HEK293T (cell line): ENCODE measurements around the gene FOXP2.
A peak's percentile ranks its signal among the peaks of the same experiment; 100 is the strongest.
"Not testable (repeated sequence)": the region's sequence is repeated elsewhere in the genome, so short reads cannot be mapped to it uniquely, and the experiment has no call there.

Source experiments
- CTCF ChIA-PET: fragments of 350-600 bp; formaldehyde crosslinking; extraction: SDS; loops from one replicate; lab custom pipeline; 2021; ENCODE audit warnings: antibody characterized with exemption, inconsistent platforms; lab: Yijun Ruan, JAX
- POLR2A ChIA-PET: fragments of 350-600 bp; formaldehyde crosslinking; extraction: SDS; loops from one replicate; lab custom pipeline; 2020; ENCODE audit warnings: antibody characterized with exemption, inconsistent platforms; lab: Yijun Ruan, JAX
- DNase-seq: peaks from one replicate; pipeline ENCODE4 v3.0.0; 2012; ENCODE audit warnings: mixed read lengths; ENCODE audit errors: extremely low spot score
- ARNT ChIP-seq: fragments of 450-650 bp; IDR thresholded peaks from 2 replicates; pipeline ENCODE4 v1.6.1; 2017; ENCODE audit warnings: mild to moderate bottlenecking
- BHLHE40 ChIP-seq: fragments of 450-650 bp; IDR thresholded peaks from 2 replicates; pipeline ENCODE4 v1.6.1; 2016; ENCODE audit warnings: mild to moderate bottlenecking, moderate library complexity, borderline replicate concordance
- CTBP1 ChIP-seq: fragments of 450-650 bp; IDR thresholded peaks from 2 replicates; pipeline ENCODE4 v1.6.1; 2016; ENCODE audit warnings: borderline replicate concordance
- ELF4 ChIP-seq: fragments of 450-650 bp; IDR thresholded peaks from 2 replicates; pipeline ENCODE4 v1.6.1; 2017; ENCODE audit warnings: antibody characterized with exemption
- FOXA1 ChIP-seq: fragments of 450-650 bp; IDR thresholded peaks from 2 replicates; pipeline ENCODE4 v1.6.1; 2016; ENCODE audit warnings: mild to moderate bottlenecking
- FOXK2 ChIP-seq: fragments of 450-650 bp; IDR thresholded peaks from 2 replicates; pipeline ENCODE4 v1.6.1; 2016; ENCODE audit warnings: mild to moderate bottlenecking
- FOXM1 ChIP-seq: fragments of 450-650 bp; IDR thresholded peaks from 2 replicates; pipeline ENCODE4 v1.6.1; 2017; ENCODE audit warnings: mild to moderate bottlenecking, borderline replicate concordance
- HDGF ChIP-seq: fragments of 450-650 bp; IDR thresholded peaks from 2 replicates; pipeline ENCODE4 v1.6.1; 2017; ENCODE audit warnings: antibody characterized with exemption, borderline replicate concordance
- L3MBTL2 ChIP-seq: fragments of 450-650 bp; conservative IDR thresholded peaks from 2 replicates; pipeline ENCODE4 v1.6.1; 2016; ENCODE audit warnings: mild to moderate bottlenecking
- LEF1 ChIP-seq: fragments of 450-650 bp; IDR thresholded peaks from 2 replicates; pipeline ENCODE4 v1.6.1; 2017; ENCODE audit warnings: mild to moderate bottlenecking, borderline replicate concordance
- NFRKB ChIP-seq: fragments of 450-650 bp; IDR thresholded peaks from 2 replicates; pipeline ENCODE4 v1.6.1; 2016; ENCODE audit warnings: mild to moderate bottlenecking, moderate library complexity
- PKNOX1 ChIP-seq: fragments of 450-650 bp; IDR thresholded peaks from 2 replicates; pipeline ENCODE4 v1.6.1; 2016
- SP1 ChIP-seq: fragments of 450-650 bp; IDR thresholded peaks from 2 replicates; pipeline ENCODE4 v1.6.1; 2017
- SUZ12 ChIP-seq: fragments of 450-650 bp; IDR thresholded peaks from 2 replicates; pipeline ENCODE4 v1.6.1; 2016; ENCODE audit warnings: mild to moderate bottlenecking
- TARDBP ChIP-seq: fragments of 450-650 bp; IDR thresholded peaks from 2 replicates; pipeline ENCODE4 v1.6.1; 2016
- ZNF384 ChIP-seq: fragments of 450-650 bp; IDR thresholded peaks from 2 replicates; pipeline ENCODE4 v1.6.1; 2016

The FOXP2 gene

GRCh38 chr7:114488696-114489095, 74.1 kb downstream of the FOXP2 start:
- POLR2A ChIA-PET: no interaction called here
- TF ChIP-seq SP1: no peak
- no peak for TF ChIP-seq TARDBP
- TF ChIP-seq SUZ12: no peak
- TF ChIP-seq FOXK2: no peak
- no peak for TF ChIP-seq ARNT
- no peak for TF ChIP-seq L3MBTL2
- no peak for TF ChIP-seq ZNF384
- no peak for TF ChIP-seq NFRKB
- no peak for TF ChIP-seq BHLHE40
- no peak for TF ChIP-seq CTBP1
- no peak for TF ChIP-seq FOXA1
- TF ChIP-seq LEF1: no peak
- no peak for TF ChIP-seq PKNOX1
- no peak for DNase-seq
- CTCF ChIA-PET: no interaction called here

DNA sequence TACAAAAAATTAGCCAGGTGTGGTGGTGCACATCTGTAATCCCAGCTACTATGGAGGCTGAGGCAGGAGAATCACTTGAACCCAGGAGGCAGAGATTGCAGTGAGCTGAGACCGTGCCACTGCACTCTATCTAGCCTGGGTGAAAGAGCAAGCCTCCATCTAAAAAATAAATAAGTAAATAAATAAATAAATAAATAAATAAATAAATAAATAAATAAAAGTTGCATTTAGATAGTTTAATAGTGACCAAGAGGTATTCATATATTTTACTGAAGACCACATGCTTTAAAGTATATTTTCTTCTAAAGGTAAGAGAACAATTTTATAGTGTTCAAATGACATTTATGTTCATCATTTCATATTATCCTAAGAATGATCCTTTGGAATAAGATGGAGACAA, 82.9 kb downstream of the FOXP2 start:
- POLR2A ChIA-PET: not testable (repeated sequence)

DNA sequence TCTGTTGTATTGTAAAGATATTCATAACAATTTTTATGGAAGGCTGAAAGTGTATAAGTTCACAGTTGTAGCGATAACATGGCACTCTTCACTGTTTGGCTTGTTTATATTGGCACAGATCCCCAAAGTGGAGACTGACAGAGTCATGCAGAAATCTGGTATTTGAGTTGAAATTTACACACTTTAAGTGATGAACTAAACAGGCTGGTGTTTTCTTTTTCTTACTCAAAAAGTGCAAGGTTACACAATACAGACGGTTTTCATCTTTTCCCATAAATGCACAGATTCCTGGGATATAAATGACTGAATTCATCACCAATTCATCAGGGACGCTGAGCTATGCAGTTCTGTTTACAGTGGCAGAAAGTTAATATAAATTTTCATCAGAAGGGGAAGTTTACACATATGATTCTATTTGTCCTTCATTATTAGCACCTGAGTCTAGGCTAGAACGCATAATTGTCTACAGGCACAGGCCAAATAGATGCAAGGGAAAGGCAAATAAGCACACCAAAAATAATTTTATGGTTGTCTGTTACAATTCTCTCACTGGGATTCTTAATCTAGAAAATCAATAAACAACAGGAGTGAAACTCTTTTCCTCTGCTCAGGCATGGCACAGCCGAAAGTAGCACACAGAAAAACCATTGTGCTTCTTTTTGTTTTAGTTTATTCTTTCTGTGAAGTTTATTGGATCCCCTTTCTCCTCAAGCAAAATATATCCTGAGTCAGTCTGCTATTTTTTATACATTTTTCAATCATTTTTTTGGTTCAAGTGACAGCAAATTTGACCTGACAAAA, 88.0 kb downstream of the FOXP2 start:
- TF ChIP-seq PKNOX1: peak; percentile 87
- TF ChIP-seq ARNT: 0 out of 2 replicates have a peak, but pooled peaks have one; percentile 19
- no peak for TF ChIP-seq BHLHE40
- POLR2A ChIA-PET: no interaction called here
- CTCF ChIA-PET: interaction anchor here (1.0 kb wide), 1 partner anchor 80 kb away, joined by 6 read pairs; no protein-coding TSS in a partner anchor
- DNase-seq: peak; percentile 23

More for the DNA sequence above, 82.9 kb downstream of the FOXP2 start:
- CTCF ChIA-PET, DNase-seq: not testable (repeated sequence)

- CTCF ChIA-PET: no interaction called here
- no peak for DNase-seq
These were observed 90.0 kb downstream of the FOXP2 start for GRCh38 chr7:114504586-114504985.

DNA sequence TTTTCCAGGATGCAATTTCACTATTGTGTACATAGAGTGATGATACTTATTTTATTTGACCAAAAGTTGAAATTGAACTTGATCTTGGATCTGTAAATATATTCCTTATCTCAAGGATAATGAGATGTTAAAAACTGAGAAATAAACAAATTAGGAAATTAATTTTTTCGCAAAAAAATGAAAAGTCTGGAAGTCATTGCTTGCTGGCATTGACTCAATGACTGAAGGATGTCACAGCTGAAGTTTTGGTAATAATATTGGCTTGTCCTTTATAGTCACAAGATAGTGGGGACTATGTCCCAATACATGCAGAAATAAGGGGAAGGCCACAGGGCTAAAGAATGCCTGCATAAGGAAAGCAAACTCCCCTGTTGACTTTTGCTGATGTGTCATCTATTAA, 92.8 kb downstream of the FOXP2 start:
- TF ChIP-seq HDGF (no peak), SP1 (no peak), FOXM1 (no peak), L3MBTL2 (no peak), FOXA1 (no peak), SUZ12 (no peak), LEF1 (no peak), BHLHE40 (no peak), ZNF384 (no peak), ARNT (no peak), PKNOX1 (no peak), TARDBP (no peak), ELF4 (no peak)
- ChIA-PET CTCF (no interaction called here), POLR2A (no interaction called here)
- DNase-seq: no peak

More at GRCh38 chr7:114504586-114504985, 90.0 kb downstream of the FOXP2 start:
- POLR2A ChIA-PET: no interaction called here
- TF ChIP-seq PKNOX1 (no peak), ZNF384 (no peak), SP1 (no peak), ARNT (no peak), BHLHE40 (no peak), FOXA1 (no peak), ELF4 (no peak), HDGF (no peak), NFRKB (no peak), L3MBTL2 (no peak), FOXM1 (no peak), SUZ12 (no peak), FOXK2 (no peak), TARDBP (no peak), LEF1 (no peak), CTBP1 (no peak)

DNA sequence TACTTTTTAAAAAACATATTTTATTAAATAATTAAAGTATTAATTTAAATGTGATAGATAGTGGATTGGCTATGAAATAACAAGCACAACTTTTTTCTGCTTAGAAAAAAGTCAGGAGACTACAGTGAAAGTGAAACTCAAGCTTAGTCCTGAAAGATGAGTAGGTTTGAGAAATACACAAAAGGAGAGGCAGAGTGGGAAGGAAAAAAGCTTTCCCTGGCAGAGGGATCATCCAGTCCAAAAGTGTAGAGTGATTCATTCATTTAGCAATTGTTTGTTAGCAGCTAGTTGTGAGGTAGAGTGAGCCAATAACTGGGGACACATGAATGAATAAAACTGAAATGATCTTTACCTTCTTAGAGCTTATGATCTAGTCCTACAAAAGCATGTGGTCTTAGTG, 93.5 kb downstream of the FOXP2 start:
- ChIA-PET POLR2A (no interaction called here), CTCF (no interaction called here)
- no peak for DNase-seq
- no peak for TF ChIP-seq SP1
- TF ChIP-seq ZNF384: no peak
- TF ChIP-seq ELF4: no peak
- no peak for TF ChIP-seq TARDBP
- TF ChIP-seq CTBP1: no peak
- TF ChIP-seq NFRKB: no peak
- no peak for TF ChIP-seq PKNOX1
- TF ChIP-seq SUZ12: no peak

DNA sequence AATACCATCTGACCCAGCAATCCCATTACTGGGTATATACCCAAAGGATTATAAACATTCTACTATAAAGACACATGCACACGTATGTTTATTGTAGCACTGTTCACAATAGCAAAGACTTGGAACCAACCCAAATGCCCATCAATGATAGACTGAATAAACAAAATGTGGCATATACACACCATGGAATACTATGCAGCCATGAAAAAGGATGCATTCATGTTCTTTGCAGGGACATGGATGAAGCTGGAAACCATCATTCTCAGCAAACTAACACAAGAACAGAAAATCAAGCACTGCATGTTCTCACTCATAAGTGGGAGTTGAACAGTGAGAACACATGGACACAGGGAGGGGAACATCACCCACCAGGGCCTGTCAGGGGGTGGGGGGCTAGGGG, 96.2 kb downstream of the FOXP2 start:
- DNase-seq, POLR2A ChIA-PET, CTCF ChIA-PET: not testable (repeated sequence)
